H9 (cell line): ENCODE measurements around the gene MCAT. TPM values are rescaled to one million over a fixed set of nuclear protein-coding genes. Genes with fewer than 3 reads are reported as not detected.

Experiments used
- DNase-seq: peaks from one replicate; pipeline ENCODE4 v3.0.0-alpha.2; 2017
- H2AFZ ChIP-seq: one replicate; pipeline ENCODE4 v1.6.1; 2013; ENCODE audit warnings: mild to moderate bottlenecking, low read length, control low read depth, moderate library complexity
- H2AK5ac ChIP-seq: 2 replicates; pipeline ENCODE4 v1.6.1; 2013; ENCODE audit warnings: low read length, control low read depth, mixed read lengths; ENCODE audit not compliant: insufficient read length
- H2BK120ac ChIP-seq: one replicate; pipeline ENCODE4 v1.6.1; 2013; ENCODE audit warnings: low read depth, mild to moderate bottlenecking, low read length, control low read depth, inconsistent platforms; ENCODE audit not compliant: poor library complexity, severe bottlenecking
- H2BK12ac ChIP-seq: 2 replicates; pipeline ENCODE4 v1.6.1; 2013; ENCODE audit warnings: low read length, control low read depth, mixed read lengths, low read depth; ENCODE audit not compliant: insufficient read length
- H2BK15ac ChIP-seq: 2 replicates; pipeline ENCODE4 v1.6.1; 2013; ENCODE audit warnings: low read depth, low read length, control low read depth
- H2BK20ac ChIP-seq: one replicate; pipeline ENCODE4 v1.6.1; 2013; ENCODE audit warnings: low read depth, mild to moderate bottlenecking, low read length, control low read depth, inconsistent platforms; ENCODE audit not compliant: poor library complexity, severe bottlenecking
- H2BK5ac ChIP-seq: 2 replicates; pipeline ENCODE4 v1.6.1; 2013; ENCODE audit warnings: low read length, control low read depth, mixed read lengths; ENCODE audit not compliant: insufficient read length
- H3K14ac ChIP-seq: 2 replicates; pipeline ENCODE4 v1.6.1; 2013; ENCODE audit warnings: low read length, control low read depth; ENCODE audit not compliant: insufficient read depth
- H3K18ac ChIP-seq: 2 replicates; pipeline ENCODE4 v1.6.1; 2013; ENCODE audit warnings: low read depth, mild to moderate bottlenecking, mixed read lengths, low read length, control low read depth; ENCODE audit not compliant: insufficient read length
- H3K23ac ChIP-seq: 2 replicates; pipeline ENCODE4 v1.6.1; 2013; ENCODE audit warnings: low read length, control low read depth, mixed read lengths, low read depth; ENCODE audit not compliant: insufficient read length
- H3K23me2 ChIP-seq: 2 replicates; pipeline ENCODE4 v1.6.1; 2013; ENCODE audit warnings: low read depth, mild to moderate bottlenecking, mixed read lengths, low read length, control low read depth; ENCODE audit not compliant: insufficient read length, poor library complexity, severe bottlenecking
- H3K27ac ChIP-seq: 2 replicates; pipeline ENCODE4 v1.5.1; 2013; ENCODE audit warnings: low read length, control low read depth, mixed read lengths, low read depth; ENCODE audit not compliant: insufficient read length
- H3K27me3 ChIP-seq: 2 replicates; pipeline ENCODE4 v1.6.1; 2013; ENCODE audit warnings: low read length, control low read depth, inconsistent platforms; ENCODE audit not compliant: insufficient read depth
- H3K4ac ChIP-seq: 2 replicates; pipeline ENCODE4 v1.6.1; 2013; ENCODE audit warnings: low read depth, mild to moderate bottlenecking, control low read depth, inconsistent platforms, low read length, moderate library complexity
- H3K4me1 ChIP-seq: 2 replicates; pipeline ENCODE4 v1.6.1; 2013; ENCODE audit warnings: low read length, control low read depth, inconsistent platforms; ENCODE audit not compliant: insufficient read depth
- H3K4me2 ChIP-seq: 2 replicates; pipeline ENCODE4 v1.6.1; 2013; ENCODE audit warnings: low read length, control low read depth, mixed read lengths; ENCODE audit not compliant: insufficient read length, insufficient read depth
- H3K56ac ChIP-seq: 2 replicates; pipeline ENCODE4 v1.6.1; 2013; ENCODE audit warnings: low read depth, mild to moderate bottlenecking, mixed read lengths, low read length, control low read depth; ENCODE audit not compliant: insufficient read length
- H3K79me1 ChIP-seq: 2 replicates; pipeline ENCODE4 v1.6.1; 2013; ENCODE audit warnings: low read depth, mild to moderate bottlenecking, moderate library complexity, low read length, control low read depth, inconsistent platforms; ENCODE audit not compliant: insufficient read depth, poor library complexity, severe bottlenecking
- H3K79me2 ChIP-seq: 2 replicates; pipeline ENCODE4 v1.6.1; 2013; ENCODE audit warnings: low read length, control low read depth, inconsistent platforms; ENCODE audit not compliant: insufficient read depth
- H3K9ac ChIP-seq: 2 replicates; pipeline ENCODE4 v1.6.1; 2013; ENCODE audit warnings: low read length, control low read depth, mixed read lengths; ENCODE audit not compliant: insufficient read length; ENCODE audit errors: extremely low read depth
- H3K9me3 ChIP-seq: one replicate; pipeline ENCODE4 v1.6.1; 2013; ENCODE audit warnings: low read depth, low read length, inconsistent platforms; ENCODE audit not compliant: control insufficient read depth
- H3T11ph ChIP-seq: one replicate; pipeline ENCODE4 v1.6.1; 2013; ENCODE audit warnings: mild to moderate bottlenecking, low read length, control low read depth, inconsistent platforms
- H4K20me1 ChIP-seq: one replicate; pipeline ENCODE4 v1.6.1; 2013; ENCODE audit not compliant: control insufficient read depth, insufficient read length, insufficient read depth
- H4K5ac ChIP-seq: 2 replicates; pipeline ENCODE4 v1.6.1; 2013; ENCODE audit warnings: low read depth, mild to moderate bottlenecking, mixed read lengths, low read length, control low read depth; ENCODE audit not compliant: insufficient read length
- H4K8ac ChIP-seq: replicated peaks from 2 replicates; pipeline ENCODE4 v1.6.1; 2013; ENCODE audit warnings: low read length, control low read depth, mixed read lengths, low read depth; ENCODE audit not compliant: insufficient read length
- H4K91ac ChIP-seq: 2 replicates; pipeline ENCODE4 v1.6.1; 2013; ENCODE audit warnings: low read depth, mild to moderate bottlenecking, moderate library complexity, mixed read lengths, low read length, control low read depth; ENCODE audit not compliant: insufficient read length
- H3K27ac Mint-ChIP-seq, 3 experiments: 2 replicates in 2 of 3; 3 replicates in 1 of 3; pipeline ENCODE4 v1.8.0; 2020 to 2021; ENCODE audit warnings: mixed read lengths in 3 of 3, mild to moderate bottlenecking in 1 of 3, moderate library complexity in 1 of 3
- H3K27me3 Mint-ChIP-seq: 2 replicates; pipeline ENCODE4 v1.8.0; 2021; ENCODE audit warnings: low read depth, mild to moderate bottlenecking, moderate library complexity, mixed read lengths
- H3K36me3 Mint-ChIP-seq, 3 experiments: 2 replicates in 2 of 3; 3 replicates in 1 of 3; pipeline ENCODE4 v1.8.0; 2020 to 2021; ENCODE audit warnings: low read depth in 3 of 3, mixed read lengths in 3 of 3; ENCODE audit not compliant: insufficient read depth in 1 of 3
- H3K4me1 Mint-ChIP-seq, 2 experiments: 2 replicates each; pipeline ENCODE4 v1.8.0; 2020; ENCODE audit warnings: mixed read lengths in 2 of 2
- H3K4me3 Mint-ChIP-seq, 2 experiments: 2 replicates in 1 of 2; 3 replicates in 1 of 2; pipeline ENCODE4 v1.8.0; 2020 to 2021; ENCODE audit warnings: mild to moderate bottlenecking in 2 of 2, mixed read lengths in 2 of 2, moderate library complexity in 1 of 2
- H3K9me3 Mint-ChIP-seq, 2 experiments: 2 replicates in 1 of 2; 3 replicates in 1 of 2; pipeline ENCODE4 v1.8.0; 2020; ENCODE audit warnings: mild to moderate bottlenecking in 2 of 2, mixed read lengths in 2 of 2, moderate library complexity in 1 of 2
- CTCF ChIP-seq: fragments of 200-600 bp; sonication (generic); conservative IDR thresholded peaks from 3 replicates; pipeline ENCODE4 v1.8.0; 2021; ENCODE audit warnings: antibody characterized with exemption, mild to moderate bottlenecking
- WGBS: extraction: QIAGEN DNeasy Blood & Tissue Kit; methylation state at CpG from one replicate; pipeline ENCODE4 v1.1.7; 2013; ENCODE audit warnings: missing lambda C conversion rate, low lambda C conversion rate, mixed read lengths; ENCODE audit not compliant: insufficient read length; ENCODE audit errors: extremely low coverage; 5-methylcytosine and 5-hydroxymethylcytosine counted together
- total RNA-seq: library from RNA; stranded (reverse); gene quantifications from 2 replicates; pipeline ENCODE4 v1.2.1, GENCODE V29; 2021

MCAT gene
- total RNA-seq, 1 experiment from 2014 or later = 20.3 TPM

GRCh38 chr22:43167001-43167589 lies 23.9 kb upstream of the MCAT start:
- no peak overlapping the region for H3K56ac ChIP-seq
- H3K27me3 ChIP-seq = no peaks in the 10 kb centered on the region
- no peak overlapping the region for H2BK5ac ChIP-seq
- H2AFZ ChIP-seq = no peak overlapping the region
- H2BK15ac ChIP-seq = no peak overlapping the region
- no CpG with 5 or more reads among the region's 19 CpGs for WGBS
- H4K8ac ChIP-seq = no peak overlapping the region
- no peak overlapping the region for H2BK12ac ChIP-seq
- no peaks in the 10 kb centered on the region for H3K79me1 ChIP-seq
- no peak overlapping the region for H2BK120ac ChIP-seq
- no peak overlapping the region for H3K27ac ChIP-seq
- no peaks in the 10 kb centered on the region for H3K9me3 ChIP-seq
- H3K27me3 Mint-ChIP-seq = no peaks in the 10 kb centered on the region; the same call in none of the 2 replicates
- no peak for TF ChIP-seq CTCF
- no peak overlapping the region; a peak in 3 of 7 replicates for H3K27ac Mint-ChIP-seq
- no peak overlapping the region for H3K9ac ChIP-seq
- H3K18ac ChIP-seq = no peak overlapping the region
- H3T11ph ChIP-seq = no peak overlapping the region
- no peak overlapping the region for H3K4me3 Mint-ChIP-seq
- no peaks in the 10 kb centered on the region for H3K79me2 ChIP-seq
- peaks cover 8 to 51% (median 42%) of the 10 kb centered on the region in 3 experiments; a peak in 6 of 7 replicates for H3K36me3 Mint-ChIP-seq
- no peaks in the 10 kb centered on the region for H3K9me3 Mint-ChIP-seq
- H3K23me2 ChIP-seq = no peaks in the 10 kb centered on the region
- no peak overlapping the region for H3K23ac ChIP-seq
- no peak overlapping the region for H4K5ac ChIP-seq
- H3K4me1 ChIP-seq = no peaks in the 10 kb centered on the region
- no peak overlapping the region for H2BK20ac ChIP-seq
- no peak overlapping the region for H2AK5ac ChIP-seq
- H4K20me1 ChIP-seq = no peaks in the 10 kb centered on the region
- H3K4me1 Mint-ChIP-seq = peaks cover 0 to 3% of the 10 kb centered on the region in 2 experiments; a peak in 1 of 4 replicates
- H3K14ac ChIP-seq = no peak overlapping the region
- H3K4ac ChIP-seq = no peak overlapping the region
- no peak for DNase-seq
- H4K91ac ChIP-seq = no peak overlapping the region
- H3K4me2 ChIP-seq = no peak overlapping the region
